Activated naive CD4-positive, alpha-beta T cell (primary cell): ENCODE data around the gene LRRC37B.
"Not testable (repeated sequence)": the region's sequence is repeated elsewhere in the genome, so short reads cannot be mapped to it uniquely, and the experiment has no call there.

Source experiments
- DNase-seq, 4 experiments: peaks; one replicate each; lab custom pipeline; 2025; lab: John Stamatoyannopoulos, UW

The LRRC37B gene

GRCh38 chr17:32099686-32100085 is 92.5 kb downstream of the LRRC37B start:
- DNase-seq: no peak

- DNase-seq: not testable (repeated sequence)
These were observed 93.1 kb downstream of the LRRC37B start for GRCh38 chr17:32100323-32100722.

- DNase-seq: no peak
These were observed 93.9 kb downstream of the LRRC37B start for GRCh38 chr17:32100971-32101631.

GRCh38 chr17:32102172-32102571 is 95.0 kb downstream of the LRRC37B start:
- DNase-seq: no peak

GRCh38 chr17:32102646-32103186 is 95.5 kb downstream of the LRRC37B start:
- DNase-seq: no peak
